GM12874 (cell line): ENCODE data around the gene ZFX.

Source experiments
- TF ChIP-seq, protein P1 (sequence below): IDR thresholded peaks from 2 replicates; pipeline ENCODE4 v1.5.1; 2011; ENCODE audit warnings: low read depth, mild to moderate bottlenecking, control low read depth, low read length, moderate library complexity; ENCODE audit not compliant: insufficient read depth

Gene ZFX

DNA sequence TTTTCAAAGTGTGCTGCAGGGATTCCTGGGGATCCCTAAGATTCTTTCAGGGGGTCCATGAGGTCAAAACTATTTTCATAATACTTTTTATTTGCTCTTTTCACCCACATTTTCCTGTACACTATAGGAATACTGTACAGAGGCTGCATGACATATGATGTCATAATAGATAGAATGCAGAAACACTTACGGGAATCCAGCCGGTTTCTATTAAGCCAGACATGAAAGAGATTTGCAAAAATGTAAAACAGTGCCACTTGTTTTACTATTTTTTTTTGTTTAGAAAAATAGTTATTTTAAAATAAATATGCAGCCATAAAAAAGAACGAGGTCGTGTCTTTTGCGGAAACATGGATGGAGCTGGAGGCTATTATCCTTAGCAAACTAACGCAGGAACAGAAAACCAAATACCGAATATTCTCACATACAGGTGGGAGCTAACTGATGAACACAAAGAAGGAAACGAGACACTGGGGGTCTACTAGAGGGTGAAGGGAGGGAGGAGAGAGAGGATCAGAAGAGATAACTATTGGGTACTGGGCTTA lies 5.0 kb downstream of the ZFX start:
- TF ChIP-seq, protein P1, sequence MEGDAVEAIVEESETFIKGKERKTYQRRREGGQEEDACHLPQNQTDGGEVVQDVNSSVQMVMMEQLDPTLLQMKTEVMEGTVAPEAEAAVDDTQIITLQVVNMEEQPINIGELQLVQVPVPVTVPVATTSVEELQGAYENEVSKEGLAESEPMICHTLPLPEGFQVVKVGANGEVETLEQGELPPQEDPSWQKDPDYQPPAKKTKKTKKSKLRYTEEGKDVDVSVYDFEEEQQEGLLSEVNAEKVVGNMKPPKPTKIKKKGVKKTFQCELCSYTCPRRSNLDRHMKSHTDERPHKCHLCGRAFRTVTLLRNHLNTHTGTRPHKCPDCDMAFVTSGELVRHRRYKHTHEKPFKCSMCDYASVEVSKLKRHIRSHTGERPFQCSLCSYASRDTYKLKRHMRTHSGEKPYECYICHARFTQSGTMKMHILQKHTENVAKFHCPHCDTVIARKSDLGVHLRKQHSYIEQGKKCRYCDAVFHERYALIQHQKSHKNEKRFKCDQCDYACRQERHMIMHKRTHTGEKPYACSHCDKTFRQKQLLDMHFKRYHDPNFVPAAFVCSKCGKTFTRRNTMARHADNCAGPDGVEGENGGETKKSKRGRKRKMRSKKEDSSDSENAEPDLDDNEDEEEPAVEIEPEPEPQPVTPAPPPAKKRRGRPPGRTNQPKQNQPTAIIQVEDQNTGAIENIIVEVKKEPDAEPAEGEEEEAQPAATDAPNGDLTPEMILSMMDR: no peak

GRCh38 chrX:24156177-24156576 lies 6.6 kb downstream of the ZFX start:
- TF ChIP-seq, protein P1: no peak

DNA sequence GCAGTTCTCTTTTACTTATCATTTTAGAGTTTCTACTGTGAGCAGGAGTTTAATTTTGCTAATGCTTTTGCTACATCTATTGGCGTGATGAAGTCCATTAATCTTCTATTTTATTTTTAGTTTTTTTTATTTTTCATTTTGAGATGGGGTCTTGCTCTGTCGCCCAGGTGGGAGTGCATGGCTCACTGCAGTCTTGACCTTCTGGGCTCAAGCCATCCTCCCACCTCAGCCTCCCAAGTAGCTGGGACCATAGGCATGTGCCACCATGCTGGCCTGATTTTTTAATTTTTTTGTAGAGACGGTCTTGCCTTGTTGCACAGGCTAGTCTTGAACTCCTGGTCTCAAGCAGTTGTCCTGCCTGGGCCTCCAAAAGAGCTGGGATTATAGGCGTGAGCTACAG lies 9.4 kb downstream of the ZFX start:
- TF ChIP-seq, protein P1: no peak

DNA sequence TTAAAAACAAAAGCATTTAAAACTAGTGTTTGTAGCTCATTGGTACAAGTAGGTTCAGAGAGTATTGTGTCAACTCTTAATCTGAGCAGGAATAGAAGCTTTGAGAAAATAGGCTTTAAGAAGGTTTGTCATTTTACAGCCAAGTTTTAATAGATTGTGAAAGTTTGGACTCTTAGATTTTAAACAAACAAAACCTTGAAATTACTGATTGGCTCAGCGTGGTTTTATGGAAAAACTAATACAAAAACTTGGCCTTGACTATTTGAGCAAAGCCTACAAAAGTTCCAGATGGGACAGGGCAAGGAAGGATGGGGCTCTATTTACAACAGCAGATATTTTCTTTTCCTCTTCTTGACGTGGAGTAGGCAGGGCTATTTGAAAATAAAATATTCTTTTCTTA lies 16.5 kb downstream of the ZFX start:
- TF ChIP-seq, protein P1: no peak

GRCh38 chrX:24167719-24168472 lies 18.4 kb downstream of the ZFX start:
- TF ChIP-seq, protein P1: no peak

- TF ChIP-seq, protein P1: no peak
Measured at GRCh38 chrX:24168807-24169206, 19.3 kb downstream of the ZFX start.

DNA sequence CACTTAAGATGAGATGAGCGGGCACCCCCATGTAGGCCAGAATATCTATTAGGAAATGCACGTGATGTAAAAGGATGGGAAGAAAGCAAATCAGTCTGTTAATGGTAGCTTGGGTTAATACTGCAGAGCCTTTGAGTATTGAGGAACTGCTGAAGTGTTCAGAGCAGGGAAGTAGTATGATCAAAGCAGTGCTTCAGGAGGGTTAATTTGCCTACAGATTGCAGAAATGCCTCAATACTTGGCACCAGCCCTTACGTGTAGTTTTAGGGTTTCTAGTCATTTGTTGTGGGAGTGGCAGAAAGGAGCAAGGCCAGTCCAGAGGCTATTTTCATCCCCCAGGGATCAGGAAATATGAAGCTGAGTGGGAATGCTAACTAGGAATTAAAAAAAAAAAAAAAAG lies 19.7 kb downstream of the ZFX start:
- TF ChIP-seq, protein P1: no peak
